HEK293 (cell line): ENCODE data around the gene KLK6.

Experiments
- CTCF ChIA-PET: fragments of 350-600 bp; formaldehyde crosslinking; extraction: SDS; loops from one replicate; lab custom pipeline; 2021; ENCODE audit warnings: antibody characterized with exemption; lab: Yijun Ruan, JAX
- POLR2A ChIA-PET: fragments of 300-600 bp; formaldehyde crosslinking; extraction: SDS; loops from one replicate; lab custom pipeline; 2020; ENCODE audit warnings: antibody characterized with exemption, inconsistent platforms; lab: Yijun Ruan, JAX
- H3K27ac ChIP-seq: fragments of 200-500 bp; sonication (Bioruptor generic); 2 replicates; pipeline ENCODE4 v1.5.1; 2014; ENCODE audit warnings: low read depth, low read length, control low read depth, inconsistent platforms; ENCODE audit errors: extremely low read depth
- H3K36me3 ChIP-seq, 2 experiments: fragments of 200-500 bp in 1 of 2; sonication (Bioruptor generic) in 1 of 2; 1 replicate in 1 of 2; 2 replicates in 1 of 2; pipeline ENCODE4 v1.5.1; 2014 to 2017; ENCODE audit warnings: inconsistent platforms in 2 of 2, low read length in 2 of 2; ENCODE audit not compliant: control insufficient read depth in 2 of 2, insufficient read depth in 1 of 2
- H3K4me1 ChIP-seq: fragments of 200-500 bp; sonication (Bioruptor generic); 2 replicates; pipeline ENCODE4 v1.5.1; 2014; ENCODE audit warnings: mild to moderate bottlenecking, low read length, inconsistent platforms; ENCODE audit not compliant: control insufficient read depth, insufficient read depth
- H3K4me3 ChIP-seq: 2 replicates; pipeline ENCODE4 v1.5.1; 2011; ENCODE audit warnings: low read depth, mild to moderate bottlenecking, control low read depth, low read length, moderate library complexity
- H3K9me3 ChIP-seq: fragments of 200-500 bp; sonication (Bioruptor generic); 2 replicates; pipeline ENCODE4 v1.5.1; 2014; ENCODE audit warnings: low read depth, low read length, inconsistent platforms; ENCODE audit not compliant: control insufficient read depth, insufficient read depth
- HIC1 ChIP-seq: fragments of 450-650 bp; formaldehyde crosslinking; IDR thresholded peaks from 2 replicates; pipeline ENCODE4 v1.5.1; 2016; ENCODE audit warnings: missing biosample characterization, missing genetic modification characterization
- PRDM4 ChIP-seq: fragments of 450-650 bp; formaldehyde crosslinking; IDR thresholded peaks from 2 replicates; pipeline ENCODE4 v1.5.1; 2017; ENCODE audit warnings: missing biosample characterization, missing genetic modification characterization
- ZEB2 ChIP-seq: fragments of 450-650 bp; formaldehyde crosslinking; IDR thresholded peaks from 2 replicates; pipeline ENCODE4 v1.5.1; 2016; ENCODE audit warnings: missing biosample characterization, missing genetic modification characterization
- ZFP41 ChIP-seq: fragments of 450-650 bp; formaldehyde crosslinking; IDR thresholded peaks from 2 replicates; pipeline ENCODE4 v1.5.1; 2016; ENCODE audit warnings: missing biosample characterization, missing genetic modification characterization, borderline replicate concordance
- ZNF132 ChIP-seq: fragments of 450-650 bp; formaldehyde crosslinking; IDR thresholded peaks from 2 replicates; pipeline ENCODE4 v1.5.1; 2017; ENCODE audit warnings: missing biosample characterization, missing genetic modification characterization, borderline replicate concordance
- ZNF175 ChIP-seq: fragments of 450-650 bp; formaldehyde crosslinking; IDR thresholded peaks from 2 replicates; pipeline ENCODE4 v1.5.1; 2016; ENCODE audit warnings: missing biosample characterization, missing genetic modification characterization
- ZNF184 ChIP-seq: fragments of 450-650 bp; IDR thresholded peaks from 2 replicates; pipeline ENCODE4 v1.5.1; 2018; ENCODE audit warnings: missing biosample characterization, mild to moderate bottlenecking, missing genetic modification characterization
- ZNF2 ChIP-seq: fragments of 450-650 bp; formaldehyde crosslinking; IDR thresholded peaks from 2 replicates; pipeline ENCODE4 v1.5.1; 2016; ENCODE audit warnings: missing biosample characterization, missing genetic modification characterization
- ZNF280D ChIP-seq: fragments of 450-650 bp; formaldehyde crosslinking; IDR thresholded peaks from 2 replicates; pipeline ENCODE4 v1.5.1; 2016; ENCODE audit warnings: missing biosample characterization, missing genetic modification characterization
- ZNF426 ChIP-seq: fragments of 450-650 bp; formaldehyde crosslinking; IDR thresholded peaks from 2 replicates; pipeline ENCODE4 v1.5.1; 2017; ENCODE audit warnings: missing biosample characterization, missing genetic modification characterization, mild to moderate bottlenecking, inconsistent platforms, moderate library complexity
- ZNF530 ChIP-seq: fragments of 450-650 bp; formaldehyde crosslinking; IDR thresholded peaks from 2 replicates; pipeline ENCODE4 v1.5.1; 2016; ENCODE audit warnings: low read depth, missing biosample characterization, missing genetic modification characterization
- ZNF558 ChIP-seq: fragments of 450-650 bp; formaldehyde crosslinking; IDR thresholded peaks from 2 replicates; pipeline ENCODE4 v1.5.1; 2016; ENCODE audit warnings: missing biosample characterization, missing genetic modification characterization
- ZNF670 ChIP-seq: fragments of 450-650 bp; formaldehyde crosslinking; IDR thresholded peaks from 2 replicates; pipeline ENCODE4 v1.5.1; 2016; ENCODE audit warnings: missing biosample characterization, missing genetic modification characterization, low read depth
- ZNF792 ChIP-seq: fragments of 450-650 bp; formaldehyde crosslinking; IDR thresholded peaks from 2 replicates; pipeline ENCODE4 v1.5.1; 2016; ENCODE audit warnings: missing biosample characterization, missing genetic modification characterization
- ZNF843 ChIP-seq: fragments of 450-650 bp; formaldehyde crosslinking; IDR thresholded peaks from 2 replicates; pipeline ENCODE4 v1.5.1; 2016; ENCODE audit warnings: missing biosample characterization, missing genetic modification characterization
- ZSCAN16 ChIP-seq: fragments of 450-650 bp; formaldehyde crosslinking; IDR thresholded peaks from 2 replicates; pipeline ENCODE4 v1.5.1; 2016; ENCODE audit warnings: missing biosample characterization, missing genetic modification characterization

KLK6 gene

GRCh38 chr19:51016798-51017683 lies 47.6 kb upstream of the KLK6 start (continued):
- TF ChIP-seq PRDM4 (tag by site-specific recombination) (peak; percentile 62), ZNF426 (no peak), ZNF558 (tag by site-specific recombination) (no peak), ZNF132 (tag by site-specific recombination) (no peak), ZNF530 (tag by site-specific recombination) (no peak), ZNF280D (tag by site-specific recombination) (peak; percentile 84; the same call in 1 of the 2 replicates), ZEB2 (tag by site-specific recombination) (peak; percentile 39; the same call in 1 of the 2 replicates), ZNF184 (tag by site-specific recombination) (no peak)

GRCh38 chr19:51015691-51016267 lies 46.4 kb upstream of the KLK6 start:
- no peak for TF ChIP-seq ZNF843 (tag by site-specific recombination)
- no peak for TF ChIP-seq ZNF792
- no peak for TF ChIP-seq ZNF670
- no peaks in the 10 kb centered on the region for H3K36me3 ChIP-seq
- H3K9me3 ChIP-seq = no peaks in the 10 kb centered on the region
- ChIA-PET POLR2A (no interaction called here), CTCF (interaction anchor here (0.6 to 8.5 kb wide), 13 partner anchors 9 to 498 kb away, joined by 3 to 177 read pairs (median 6); partner anchors contain the start of gene KLK11)
- no peak overlapping the region for H3K27ac ChIP-seq
- no peaks in the 10 kb centered on the region; the same call in 1 of the 2 replicates for H3K4me1 ChIP-seq
- H3K4me3 ChIP-seq = no peak overlapping the region

- Histone ChIP-seq H3K9me3 (no peaks in the 10 kb centered on the region), H3K27ac (no peak overlapping the region), H3K4me3 (no peak overlapping the region), H3K36me3 (no peaks in the 10 kb centered on the region), H3K4me1 (no peaks in the 10 kb centered on the region; the same call in 1 of the 2 replicates)
- POLR2A ChIA-PET = no interaction called here
- CTCF ChIA-PET = interaction anchor here (0.7 kb wide), 1 partner anchor 233 kb away, joined by 5 read pairs; no protein-coding TSS in a partner anchor
- no peak for TF ChIP-seq HIC1 (tag by site-specific recombination)
- no peak for TF ChIP-seq ZFP41 (tag by site-specific recombination)
- no peak for TF ChIP-seq ZNF175
- no peak for TF ChIP-seq ZSCAN16
- TF ChIP-seq ZNF2 = no peak
These were observed 44.9 kb upstream of the KLK6 start for GRCh38 chr19:51014242-51014641.
